ENCODE measurements around the gene INPP5D.

- TF ChIP-seq CTCF (IDR thresholded peaks at IDR 0.05; ENCODE audit: insufficient read depth, low read length, poor library complexity, severe bottlenecking) (no peak), EZH2phosphoT487 (conservative IDR thresholded peaks at IDR 0.05; ENCODE audit: low read length) (no peak)
Measured at GRCh38 chr2:233075966-233076339, 15.8 kb downstream of the INPP5D start.

Data from SU-DHL-6 (cell line).